CD4-positive, alpha-beta T cell (primary cell): ENCODE results near the gene OR5L2. TPM values are rescaled to one million over a fixed set of nuclear protein-coding genes. Genes with fewer than 3 reads are reported as not detected.

Source experiments
- ATAC-seq: fragments of 200-7000 bp; cut with Tn5 transposase; one replicate; pipeline ENCODE4 v1.10.0; 2022; ENCODE audit warnings: mild to moderate bottlenecking; ENCODE audit not compliant: poor library complexity
- CTCF ChIA-PET: fragments of 350-600 bp; sonication (Branson Sonifier 250); formaldehyde crosslinking; loops from one replicate; lab custom pipeline; 2021; ENCODE audit warnings: antibody characterized with exemption, inconsistent platforms; lab: Charles Lee
- POLR2A ChIA-PET: fragments of 350-600 bp; sonication (Branson Sonifier 250); formaldehyde crosslinking; loops from one replicate; lab custom pipeline; 2021; ENCODE audit warnings: antibody characterized with exemption, inconsistent platforms; lab: Charles Lee
- DNase-seq, 14 experiments: peaks; one replicate each; pipeline ENCODE4 v3.0.0-alpha.2; 2013 to 2020; ENCODE audit warnings: mixed read lengths in 2 of 14
- H3K27ac ChIP-seq, 2 donors: one replicate each; pipeline versions ENCODE4 v1.5.1 to v1.7.0; 2013; ENCODE audit warnings: low read length in 2 of 2, low read depth in 1 of 2, mild to moderate bottlenecking in 1 of 2
- H3K27me3 ChIP-seq, 2 experiments: 1 replicate in 1 of 2; 2 replicates in 1 of 2; pipeline versions ENCODE4 v1.6.1 to v1.7.0; 2013; ENCODE audit warnings: low read length in 2 of 2, control low read depth in 1 of 2, mild to moderate bottlenecking in 1 of 2, moderate library complexity in 1 of 2; ENCODE audit not compliant: insufficient read depth in 2 of 2, control insufficient read depth in 1 of 2
- H3K36me3 ChIP-seq: one replicate; pipeline ENCODE4 v1.6.1; 2013; ENCODE audit warnings: low read length, control low read depth; ENCODE audit not compliant: insufficient read depth
- H3K4me1 ChIP-seq: one replicate; pipeline ENCODE4 v1.6.1; 2013; ENCODE audit warnings: low read length, control low read depth; ENCODE audit not compliant: insufficient read depth
- H3K4me3 ChIP-seq: one replicate; pipeline ENCODE4 v1.5.1; 2013; ENCODE audit warnings: mild to moderate bottlenecking, low read length, moderate library complexity
- H3K9me3 ChIP-seq, 2 experiments: 1 replicate in 1 of 2; 2 replicates in 1 of 2; pipeline versions ENCODE4 v1.6.1 to v1.7.0; 2013; ENCODE audit warnings: low read length in 2 of 2, mild to moderate bottlenecking in 2 of 2, control low read depth in 1 of 2, moderate library complexity in 1 of 2; ENCODE audit not compliant: control insufficient read depth in 1 of 2, insufficient read depth in 1 of 2
- H3K27ac Mint-ChIP-seq: one replicate; pipeline ENCODE4 v1.8.0; 2020; ENCODE audit warnings: mixed read lengths
- H3K27me3 Mint-ChIP-seq: one replicate; pipeline ENCODE4 v1.8.0; 2021; ENCODE audit warnings: mixed read lengths
- H3K36me3 Mint-ChIP-seq: one replicate; pipeline ENCODE4 v1.8.0; 2021; ENCODE audit warnings: low read depth, mixed read lengths
- H3K4me1 Mint-ChIP-seq: one replicate; pipeline ENCODE4 v1.8.0; 2021; ENCODE audit warnings: low read depth, mixed read lengths
- H3K4me3 Mint-ChIP-seq: one replicate; pipeline ENCODE4 v1.8.0; 2020; ENCODE audit warnings: mild to moderate bottlenecking, mixed read lengths
- H3K9me3 Mint-ChIP-seq: one replicate; pipeline ENCODE4 v1.8.0; 2020; ENCODE audit warnings: mixed read lengths
- CTCF ChIP-seq: fragments of 200-600 bp; IDR thresholded peaks from one replicate; pipeline ENCODE4 v1.8.0; 2022; ENCODE audit warnings: antibody characterized with exemption, mild to moderate bottlenecking
- intact Hi-C, 2 experiments: fragments of 100-400 bp; cut with DNase I in 1 of 2; cut with micrococcal nuclease in 1 of 2; formaldehyde crosslinking; loops; one replicate each; pipeline versions ENCODE4 v1.15.1 to v1.9.0; 2023 to 2025; cut with DNase I, micrococcal nuclease
- polyA plus RNA-seq, 2 donors: library from polyadenylated mRNA; unstranded; fragments of 120-200 nt; gene quantifications; one replicate each; pipeline ENCODE4 v1.2.1, GENCODE V29; 2013
- total RNA-seq, 174 experiments: library from RNA in 2 of 174; stranded (reverse) in 2 of 174; gene quantifications; one replicate each; pipeline ENCODE4 v1.2.3 and lab custom pipeline; 2021 to 2026

The OR5L2 gene
- total RNA-seq (not detected), total RNA-seq (lab: John Stamatoyannopoulos, UW) (0 to 0.04 (median 0) reads per million in 172 experiments)
- polyA plus RNA-seq (2013, experiment 1 of 2): not detected
- not detected for polyA plus RNA-seq (2013, experiment 2 of 2)

GRCh38 chr11:55826919-55827318 is at the start of gene OR5L2:
TSS of gene OR5L2 (plus strand) at chr11:55827219. CDS start at chr11:55827219, 0 bp downstream.
- Histone ChIP-seq H3K27me3 (no peaks in the 10 kb centered on the region), H3K36me3 (no peaks in the 10 kb centered on the region), H3K9me3 (peaks cover 0 to 6% of the 10 kb centered on the region in 2 experiments), H3K27ac (no peak within 1 kb of the TSS), H3K4me3 (no peak within 1 kb of the TSS), H3K4me1 (no peaks in the 10 kb centered on the region)
- Mint-ChIP-seq H3K27ac (no peak within 1 kb of the TSS), H3K9me3 (peaks cover 10% of the 10 kb centered on the region), H3K4me1 (no peaks in the 10 kb centered on the region), H3K36me3 (no peaks in the 10 kb centered on the region), H3K4me3 (no peak within 1 kb of the TSS), H3K27me3 (no peaks in the 10 kb centered on the region)
- intact Hi-C loops: no loop called here
- ChIA-PET CTCF (no interaction called here), POLR2A (no interaction called here)
- DNase-seq: no peak
- TF ChIP-seq CTCF: no peak
- no peak for ATAC-seq

DNA sequence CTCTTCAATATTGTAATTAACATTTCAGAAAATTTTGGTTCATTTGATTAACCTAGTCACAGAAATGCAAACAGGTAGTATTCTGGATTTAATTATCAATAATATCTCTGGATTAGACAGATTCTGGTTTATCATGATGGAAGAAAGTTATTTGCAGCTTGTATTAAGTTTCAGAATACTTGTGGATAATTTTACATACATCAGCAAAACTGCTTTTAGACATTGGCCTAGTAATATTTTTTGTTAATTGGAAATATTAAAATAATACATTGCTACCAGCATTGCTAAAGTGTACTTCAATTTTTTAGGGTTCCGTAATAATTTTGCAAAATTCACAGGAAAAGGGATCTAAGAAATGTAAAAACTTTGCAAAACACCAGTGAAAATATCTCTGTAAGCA is 35.4 kb upstream of the OR5L2 start:
- no peaks in the 10 kb centered on the region for H3K36me3 ChIP-seq
- peaks cover 0 to 7% of the 10 kb centered on the region in 2 experiments for H3K9me3 ChIP-seq
- no peak overlapping the region for H3K4me3 Mint-ChIP-seq
- ChIA-PET CTCF (no interaction called here), POLR2A (no interaction called here)
- TF ChIP-seq CTCF: no peak
- H3K27me3 ChIP-seq: no peaks in the 10 kb centered on the region
- H3K4me3 ChIP-seq: no peak overlapping the region
- no peaks in the 10 kb centered on the region for H3K27me3 Mint-ChIP-seq
- H3K9me3 Mint-ChIP-seq: peaks cover 9% of the 10 kb centered on the region
- no peak overlapping the region for H3K27ac ChIP-seq
- no peak for ATAC-seq
- no peaks in the 10 kb centered on the region for H3K36me3 Mint-ChIP-seq
- intact Hi-C loops: no loop called here
- H3K27ac Mint-ChIP-seq: no peak overlapping the region
- no peaks in the 10 kb centered on the region for H3K4me1 Mint-ChIP-seq
- no peaks in the 10 kb centered on the region for H3K4me1 ChIP-seq
- no peak for DNase-seq

GRCh38 chr11:55793321-55793720 is 33.7 kb upstream of the OR5L2 start:
- DNase-seq (no peak), ATAC-seq (no peak)
- H3K4me3 ChIP-seq: no peak overlapping the region
- intact Hi-C loops: no loop called here
- H3K4me1 Mint-ChIP-seq: no peaks in the 10 kb centered on the region
- peaks cover 7% of the 10 kb centered on the region for H3K9me3 Mint-ChIP-seq
- no peak overlapping the region for H3K27ac ChIP-seq
- POLR2A ChIA-PET: no interaction called here
- H3K27me3 Mint-ChIP-seq: no peaks in the 10 kb centered on the region
- H3K9me3 ChIP-seq: peaks cover 0 to 7% of the 10 kb centered on the region in 2 experiments
- TF ChIP-seq CTCF: no peak
- CTCF ChIA-PET: no interaction called here
- no peak overlapping the region for H3K4me3 Mint-ChIP-seq
- no peaks in the 10 kb centered on the region for H3K4me1 ChIP-seq
- no peaks in the 10 kb centered on the region for H3K36me3 Mint-ChIP-seq
- H3K36me3 ChIP-seq: no peaks in the 10 kb centered on the region
- H3K27ac Mint-ChIP-seq: no peak overlapping the region
- H3K27me3 ChIP-seq: no peaks in the 10 kb centered on the region
